Measurements from ENCODE around the gene GJB1.

GRCh38 chrX:71183341-71183740 lies 39.7 kb upstream of the GJB1 start:
- TF ChIP-seq FOXP2 (optimal IDR thresholded peaks at IDR 0.05; ENCODE audit: control extremely low read depth, extremely low read length, insufficient read depth) (no peak), POLR2AphosphoS5 (IDR thresholded peaks at IDR 0.05; ENCODE audit: borderline replicate concordance, low read depth, low read length) (no peak)

Measured in SK-N-MC (cell line).